IMR-90 (cell line): ENCODE data around the gene ZNF264. TPM values are rescaled to one million over a fixed set of nuclear protein-coding genes. Genes with fewer than 3 reads are reported as not detected.

Experiments
- ATAC-seq: fragments of 200-7000 bp; cut with Tn5 transposase; 2 replicates; pipeline ENCODE4 v1.9.1; 2020; ENCODE audit warnings: low read depth, mild to moderate bottlenecking, moderate library complexity
- BruUV-seq: library from RNA; stranded (reverse); fragments of 400-500 nt; replicated peaks from 2 replicates; lab custom pipeline; 2021; lab: Mats Ljungman, UMichigan
- CTCF ChIA-PET: fragments of 300-600 bp; formaldehyde crosslinking; extraction: SDS; loops from one replicate; lab custom pipeline; 2021; ENCODE audit warnings: antibody characterized with exemption; lab: Yijun Ruan, JAX
- POLR2A ChIA-PET: fragments of 300-600 bp; sonication (Branson Sonifier 250); formaldehyde crosslinking; loops from one replicate; lab custom pipeline; 2022; ENCODE audit warnings: antibody characterized with exemption; ENCODE audit not compliant: unreplicated experiment; lab: Charles Lee
- DNase-seq: peaks from one replicate; pipeline ENCODE4 v3.0.0; 2013
- H2AFZ ChIP-seq: replicated peaks from 2 replicates; pipeline ENCODE3; 2013; ENCODE audit warnings: low read length, mild to moderate bottlenecking; ENCODE audit not compliant: poor library complexity
- H2AK5ac ChIP-seq: 2 replicates; pipeline ENCODE4 v1.6.1; 2013; ENCODE audit warnings: low read depth, low read length, inconsistent platforms
- H2AK9ac ChIP-seq: replicated peaks from 2 replicates; pipeline ENCODE3; 2013; ENCODE audit warnings: mild to moderate bottlenecking, low read depth, low read length, moderate library complexity; ENCODE audit not compliant: poor library complexity
- H2BK120ac ChIP-seq: 2 replicates; pipeline ENCODE4 v1.6.1; 2013; ENCODE audit warnings: low read depth, low read length, inconsistent platforms
- H2BK15ac ChIP-seq: 3 replicates; pipeline ENCODE4 v1.6.1; 2013; ENCODE audit warnings: low read depth, low read length, inconsistent platforms
- H2BK20ac ChIP-seq: 2 replicates; pipeline ENCODE4 v1.6.1; 2013; ENCODE audit warnings: low read depth, mild to moderate bottlenecking, inconsistent platforms, low read length, moderate library complexity
- H2BK5ac ChIP-seq: 2 replicates; pipeline ENCODE4 v1.6.1; 2013; ENCODE audit warnings: mild to moderate bottlenecking, low read depth, low read length, inconsistent platforms; ENCODE audit not compliant: poor library complexity, severe bottlenecking
- H3K14ac ChIP-seq: replicated peaks from 2 replicates; pipeline ENCODE4 v1.6.1; 2013; ENCODE audit warnings: low read depth, low read length, inconsistent platforms
- H3K18ac ChIP-seq: 2 replicates; pipeline ENCODE4 v1.6.1; 2013; ENCODE audit warnings: low read depth, low read length, control low read depth
- H3K23ac ChIP-seq: 2 replicates; pipeline ENCODE4 v1.6.1; 2013; ENCODE audit warnings: low read depth, low read length, inconsistent platforms
- H3K27ac ChIP-seq: 2 replicates; pipeline ENCODE4 v1.5.1; 2013; ENCODE audit warnings: mild to moderate bottlenecking, control low read depth, low read length; ENCODE audit not compliant: insufficient read depth
- H3K27me3 ChIP-seq: 2 replicates; pipeline ENCODE4 v1.6.1; 2013; ENCODE audit warnings: low read length; ENCODE audit not compliant: control insufficient read depth, insufficient read depth
- H3K36me3 ChIP-seq: 2 replicates; pipeline ENCODE4 v1.6.1; 2013; ENCODE audit warnings: low read length, mixed read lengths; ENCODE audit not compliant: control insufficient read depth, insufficient read depth
- H3K4ac ChIP-seq: 2 replicates; pipeline ENCODE4 v1.6.1; 2013; ENCODE audit warnings: low read depth, low read length, inconsistent platforms
- H3K4me1 ChIP-seq: 2 replicates; pipeline ENCODE4 v1.6.1; 2013; ENCODE audit warnings: low read length, mixed read lengths; ENCODE audit not compliant: control insufficient read depth, insufficient read depth
- H3K4me2 ChIP-seq: 2 replicates; pipeline ENCODE4 v1.6.1; 2013; ENCODE audit warnings: low read depth, mild to moderate bottlenecking, control low read depth, low read length, moderate library complexity
- H3K4me3 ChIP-seq: 2 replicates; pipeline ENCODE4 v1.5.1; 2013; ENCODE audit warnings: low read depth, mild to moderate bottlenecking, control low read depth, low read length, moderate library complexity; ENCODE audit not compliant: insufficient read depth
- H3K56ac ChIP-seq: 2 replicates; pipeline ENCODE4 v1.6.1; 2013; ENCODE audit warnings: low read length, inconsistent platforms; ENCODE audit not compliant: insufficient read depth; ENCODE audit errors: extremely low read depth
- H3K79me1 ChIP-seq, 2 experiments: 2 replicates each; pipeline ENCODE4 v1.6.1; 2013; ENCODE audit warnings: low read length in 2 of 2, inconsistent platforms in 1 of 2, low read depth in 1 of 2
- H3K9ac ChIP-seq: 2 replicates; pipeline ENCODE4 v1.6.1; 2013; ENCODE audit warnings: low read depth, low read length, control low read depth
- H3K9me1 ChIP-seq: 2 replicates; pipeline ENCODE4 v1.6.1; 2013; ENCODE audit warnings: low read length, inconsistent platforms; ENCODE audit not compliant: insufficient read depth
- H3K9me3 ChIP-seq: 2 replicates; pipeline ENCODE4 v1.6.1; 2013; ENCODE audit warnings: low read length; ENCODE audit not compliant: control insufficient read depth, insufficient read depth
- H4K20me1 ChIP-seq: 2 replicates; pipeline ENCODE4 v1.6.1; 2013; ENCODE audit warnings: low read length, inconsistent platforms; ENCODE audit not compliant: insufficient read depth
- H4K5ac ChIP-seq: 2 replicates; pipeline ENCODE4 v1.6.1; 2013; ENCODE audit warnings: mild to moderate bottlenecking, low read depth, low read length, control low read depth
- H4K8ac ChIP-seq, 2 experiments: 2 replicates each; pipeline ENCODE4 v1.6.1; 2013; ENCODE audit warnings: low read depth in 2 of 2, low read length in 2 of 2, control low read depth in 1 of 2, inconsistent platforms in 1 of 2
- H4K91ac ChIP-seq: 2 replicates; pipeline ENCODE4 v1.6.1; 2013; ENCODE audit warnings: low read depth, low read length, inconsistent platforms; ENCODE audit not compliant: insufficient read depth
- CHD1 ChIP-seq: IDR thresholded peaks from 2 replicates; pipeline ENCODE4 v1.6.1; 2012; ENCODE audit warnings: low read depth, low read length, improper control_type of control experiment
- MAFK ChIP-seq: IDR thresholded peaks from 2 replicates; pipeline ENCODE4 v1.6.1; 2012; ENCODE audit warnings: low read depth, low read length, improper control_type of control experiment
- MXI1 ChIP-seq: IDR thresholded peaks from 2 replicates; pipeline ENCODE4 v1.6.1; 2012; ENCODE audit warnings: low read depth, mild to moderate bottlenecking, low read length, moderate library complexity, borderline replicate concordance
- RAD21 ChIP-seq: IDR thresholded peaks from 2 replicates; pipeline ENCODE4 v1.6.1; 2012; ENCODE audit warnings: low read length, improper control_type of control experiment
- RFX5 ChIP-seq: IDR thresholded peaks from 2 replicates; pipeline ENCODE4 v1.8.0; 2012; ENCODE audit warnings: low read depth, mild to moderate bottlenecking, low read length, moderate library complexity
- WGBS, 2 experiments: methylation state at CpG; one replicate each; pipeline versions ENCODE4 v1.1.5 to v1.1.7; 2013; ENCODE audit warnings: missing lambda C conversion rate in 2 of 2; ENCODE audit not compliant: insufficient read length in 1 of 2; ENCODE audit errors: extremely low coverage in 2 of 2; 5-methylcytosine and 5-hydroxymethylcytosine counted together
- dilution Hi-C: fragments of 300-500 bp; cut with HindIII; formaldehyde crosslinking; loops from one replicate; pipeline ENCODE4 v1.14.3; 2018; ENCODE audit warnings: low sequenced_read_pairs; ENCODE audit not compliant: unreplicated experiment
- in situ Hi-C: fragments of 300-500 bp; cut with MboI; formaldehyde crosslinking; loops from 3 replicates; pipeline ENCODE4 v1.14.3; 2019; ENCODE audit warnings: low sequenced_read_pairs, inconsistent platforms, mixed read lengths
- intact Hi-C: fragments of 100-400 bp; cut with micrococcal nuclease; formaldehyde crosslinking; loops from 2 replicates; pipeline ENCODE4 v1.10.0; 2022
- polyA plus RNA-seq, 3 experiments: library from polyadenylated mRNA; depleted of rRNA; stranded (reverse); fragments of >200 nt; gene quantifications; 2 replicates each; pipeline ENCODE4 v1.2.3, GENCODE V29; 2012; ENCODE audit warnings: low replicate concordance in 1 of 3
- total RNA-seq: library from RNA; depleted of rRNA; stranded (reverse); fragments of >200 nt; gene quantifications from 2 replicates; pipeline ENCODE4 v1.2.3, GENCODE V29; 2012

ZNF264 gene
- total and polyA plus RNA-seq, 2 of the 4 experiments (the other 2 are of a cell fraction), result 3.5 to 31.9 TPM

- H3K4ac ChIP-seq, result peak overlapping the region; percentile 89
- intact Hi-C loops, result loop anchor here (1.0 to 2.0 kb wide), 2 partner anchors 40 to 49 kb away; partner anchors contain the start of genes ZNF264 and ZNF460
- dilution Hi-C loops, result no loop called here
- peak overlapping the region; percentile 98 for H4K5ac ChIP-seq
- peak overlapping the region; percentile 96 for H2AK9ac ChIP-seq
- H3K4me2 ChIP-seq, result peak overlapping the region; percentile 92
- H3K27me3 ChIP-seq, result no peaks in the 10 kb centered on the region
- H2BK5ac ChIP-seq, result peak overlapping the region; percentile 73
- peak overlapping the region; percentile 5; the same call in 1 of the 2 replicates for H2BK120ac ChIP-seq
- no peak overlapping the region for H2BK20ac ChIP-seq
- peak overlapping the region; percentile 87 for H3K14ac ChIP-seq
- H3K56ac ChIP-seq, result peak overlapping the region; percentile 47; the same call in 1 of the 2 replicates
- H4K91ac ChIP-seq, result peak overlapping the region; percentile 91
- H3K9me1 ChIP-seq, result peaks cover 8% of the 10 kb centered on the region
- H3K23ac ChIP-seq, result peak overlapping the region; percentile 22; the same call in 1 of the 2 replicates
- in situ Hi-C loops, result no loop called here
- peaks cover 6% of the 10 kb centered on the region; the same call in 1 of the 2 replicates for H4K20me1 ChIP-seq
- peaks cover 15 to 40% of the 10 kb centered on the region in 2 experiments for H3K79me1 ChIP-seq
- H3K27ac ChIP-seq, result peak overlapping the region; percentile 65
- peaks cover 8% of the 10 kb centered on the region for H3K36me3 ChIP-seq
- no peak; the same call in 1 of the 2 replicates for ATAC-seq
- no peak for TF ChIP-seq RAD21
- no peak for TF ChIP-seq RFX5
- no peak for TF ChIP-seq MAFK
- no peak for TF ChIP-seq MXI1
- TF ChIP-seq CHD1, result no peak
- 22% methylated on average over 11 of the region's 12 CpGs; no CpG with 5 or more reads in 1 of the 2 experiments for WGBS, 2 experiments
- peaks cover 7% of the 10 kb centered on the region for H3K4me1 ChIP-seq
- no peak for DNase-seq
- ChIA-PET POLR2A (no interaction called here), CTCF (no interaction called here)
- BruUV-seq, result no TSS peak
- H3K18ac ChIP-seq, result peak overlapping the region; percentile 36; the same call in 1 of the 2 replicates
- H2AK5ac ChIP-seq, result peak overlapping the region; percentile 70
- peak overlapping the region; percentile 95 for H3K4me3 ChIP-seq
- H3K9ac ChIP-seq, result peak overlapping the region; percentile 70
- H3K9me3 ChIP-seq, result no peaks in the 10 kb centered on the region
- H4K8ac ChIP-seq, result peak overlapping the region; percentile 98
- H2AFZ ChIP-seq, result peak overlapping the region; percentile 100
- H2BK15ac ChIP-seq, result no peak overlapping the region
Measured at GRCh38 chr19:57239982-57240310, 48.6 kb downstream of the ZNF264 start.
